Neuronal stem cell (in vitro differentiated cells): ENCODE results near the gene SLC22A7.

Source experiments
- DNase-seq: peaks from one replicate; pipeline ENCODE4 v3.0.0-alpha.2; 2013; ENCODE audit warnings: low spot score
- H2AFZ ChIP-seq: one replicate; pipeline ENCODE4 v1.6.1; 2013; ENCODE audit warnings: mild to moderate bottlenecking, low read length, inconsistent platforms
- H2AK5ac ChIP-seq: 2 replicates; pipeline ENCODE4 v1.6.1; 2013; ENCODE audit warnings: low read depth, mild to moderate bottlenecking, inconsistent platforms, low read length, moderate library complexity, mixed read lengths
- H2BK120ac ChIP-seq: 2 replicates; pipeline ENCODE4 v1.6.1; 2013; ENCODE audit warnings: low read depth, mild to moderate bottlenecking, inconsistent platforms, low read length, moderate library complexity, mixed read lengths
- H2BK12ac ChIP-seq: one replicate; pipeline ENCODE4 v1.6.1; 2013; ENCODE audit warnings: low read length, inconsistent platforms
- H2BK15ac ChIP-seq: 2 replicates; pipeline ENCODE4 v1.6.1; 2013; ENCODE audit warnings: mild to moderate bottlenecking, low read length, inconsistent platforms, mixed read lengths
- H2BK5ac ChIP-seq: one replicate; pipeline ENCODE4 v1.6.1; 2013; ENCODE audit warnings: inconsistent platforms, mild to moderate bottlenecking, low read length, moderate library complexity
- H3K14ac ChIP-seq: one replicate; pipeline ENCODE4 v1.6.1; 2013; ENCODE audit warnings: low read length, inconsistent platforms
- H3K18ac ChIP-seq: 2 replicates; pipeline ENCODE4 v1.6.1; 2013; ENCODE audit warnings: low read length, inconsistent platforms
- H3K23ac ChIP-seq: 2 replicates; pipeline ENCODE4 v1.6.1; 2013; ENCODE audit warnings: low read depth, mild to moderate bottlenecking, mixed read lengths, low read length, inconsistent platforms; ENCODE audit not compliant: poor library complexity
- H3K27ac ChIP-seq: replicated peaks from 3 replicates; pipeline ENCODE4 v1.5.1; 2013; ENCODE audit warnings: low read length, inconsistent platforms
- H3K27me3 ChIP-seq, 3 experiments: 2 replicates each; pipeline ENCODE4 v1.6.1; 2013; ENCODE audit warnings: low read length in 3 of 3, mild to moderate bottlenecking in 2 of 3, inconsistent platforms in 1 of 3, low read depth in 1 of 3, mixed read lengths in 1 of 3, moderate library complexity in 1 of 3; ENCODE audit not compliant: control insufficient read depth in 3 of 3, insufficient read depth in 3 of 3
- H3K36me3 ChIP-seq, 2 donors: replicated peaks in 1 of 2; 2 replicates each; pipeline ENCODE4 v1.6.1; 2013; ENCODE audit warnings: low read length in 2 of 2; ENCODE audit not compliant: control insufficient read depth in 2 of 2, insufficient read depth in 2 of 2
- H3K4ac ChIP-seq: 2 replicates; pipeline ENCODE4 v1.6.1; 2013; ENCODE audit warnings: inconsistent platforms, mild to moderate bottlenecking, low read length, moderate library complexity
- H3K4me1 ChIP-seq, 2 donors: 1 replicate in 1 of 2; 2 replicates in 1 of 2; pipeline ENCODE4 v1.6.1; 2013; ENCODE audit warnings: low read length in 2 of 2, low read depth in 1 of 2; ENCODE audit not compliant: control insufficient read depth in 2 of 2, insufficient read depth in 1 of 2
- H3K4me2 ChIP-seq: one replicate; pipeline ENCODE4 v1.6.1; 2013; ENCODE audit warnings: mild to moderate bottlenecking, low read length, inconsistent platforms; ENCODE audit not compliant: insufficient read depth, poor library complexity, severe bottlenecking
- H3K4me3 ChIP-seq, 2 donors: 2 replicates each; pipeline ENCODE4 v1.5.1; 2013; ENCODE audit warnings: low read length in 2 of 2, mild to moderate bottlenecking in 2 of 2, inconsistent platforms in 1 of 2, moderate library complexity in 1 of 2
- H3K79me1 ChIP-seq: one replicate; pipeline ENCODE4 v1.6.1; 2013; ENCODE audit warnings: low read depth, mild to moderate bottlenecking, inconsistent platforms, low read length, moderate library complexity
- H3K9ac ChIP-seq: one replicate; pipeline ENCODE4 v1.6.1; 2013; ENCODE audit warnings: mild to moderate bottlenecking, low read depth, low read length, inconsistent platforms; ENCODE audit not compliant: poor library complexity
- H3K9me3 ChIP-seq, 2 donors: replicated peaks in 1 of 2; 2 replicates each; pipeline versions ENCODE3 to v1.6.1; 2013; ENCODE audit warnings: low read length in 2 of 2, mild to moderate bottlenecking in 2 of 2, inconsistent platforms in 1 of 2, low read depth in 1 of 2, mixed read lengths in 1 of 2, moderate library complexity in 1 of 2; ENCODE audit not compliant: control insufficient read depth in 2 of 2, insufficient read depth in 1 of 2
- H4K8ac ChIP-seq: one replicate; pipeline ENCODE4 v1.6.1; 2013; ENCODE audit warnings: low read depth, mild to moderate bottlenecking, inconsistent platforms, low read length, moderate library complexity
- H4K91ac ChIP-seq: one replicate; pipeline ENCODE4 v1.6.1; 2013; ENCODE audit warnings: low read length, low read depth, mild to moderate bottlenecking, inconsistent platforms; ENCODE audit not compliant: poor library complexity
- WGBS, 2 donors: extraction: QIAGEN DNeasy Blood & Tissue Kit; methylation state at CpG; one replicate each; pipeline ENCODE4 v1.1.7; 2013; ENCODE audit warnings: missing lambda C conversion rate in 2 of 2, mixed read lengths in 1 of 2; ENCODE audit not compliant: insufficient read length in 2 of 2, insufficient replicate concordance in 1 of 2; ENCODE audit errors: extremely low coverage in 2 of 2; 5-methylcytosine and 5-hydroxymethylcytosine counted together

Gene SLC22A7

GRCh38 chr6:43262780-43263313, 35.2 kb upstream of the SLC22A7 start:
- Histone ChIP-seq H4K91ac (no peak overlapping the region), H2BK12ac (peak overlapping the region; percentile 34), H2BK5ac (no peak overlapping the region), H3K23ac (peak overlapping the region; percentile 61), H3K14ac (no peak overlapping the region), H2AK5ac (no peak overlapping the region), H3K4me2 (no peak overlapping the region), H2BK15ac (peak overlapping the region; percentile 0), H3K4me1 (peaks cover 5 to 7% of the 10 kb centered on the region in 2 donors), H3K9me3 (no peaks in the 10 kb centered on the region), H2AFZ (peak overlapping the region; percentile 55), H3K18ac (no peak overlapping the region), H3K79me1 (no peaks in the 10 kb centered on the region), H3K27me3 (no peaks in the 10 kb centered on the region), H2BK120ac (no peak overlapping the region), H3K4ac (no peak overlapping the region), H3K9ac (peak overlapping the region; percentile 78), H3K4me3 (no peak overlapping the region), H3K27ac (no peak overlapping the region), H4K8ac (no peak overlapping the region), H3K36me3 (peaks cover under 1 to 3% of the 10 kb centered on the region in 2 donors)
- no CpG with 5 or more reads among the region's 39 CpGs for WGBS, 2 donors
- DNase-seq, result no peak

- WGBS, 2 donors, result no CpG with 5 or more reads among the region's 12 CpGs
Measured at GRCh38 chr6:43263314-43264178, 34.5 kb upstream of the SLC22A7 start.

GRCh38 chr6:43264599-43265145, 33.4 kb upstream of the SLC22A7 start:
- Histone ChIP-seq H4K8ac (no peak overlapping the region), H2BK15ac (no peak overlapping the region), H2AFZ (no peak overlapping the region), H3K4me1 (peaks cover 11 to 14% of the 10 kb centered on the region in 2 donors), H3K18ac (peak overlapping the region; percentile 6), H3K23ac (peak overlapping the region; percentile 6), H3K27ac (no peak overlapping the region), H3K4me2 (no peak overlapping the region), H3K14ac (no peak overlapping the region), H3K4me3 (no peak overlapping the region), H3K4ac (no peak overlapping the region), H3K9ac (no peak overlapping the region), H3K9me3 (no peaks in the 10 kb centered on the region), H2BK12ac (no peak overlapping the region), H3K79me1 (no peaks in the 10 kb centered on the region), H3K36me3 (no peaks in the 10 kb centered on the region), H2AK5ac (no peak overlapping the region), H2BK120ac (no peak overlapping the region), H4K91ac (no peak overlapping the region), H2BK5ac (no peak overlapping the region), H3K27me3 (peaks cover 0 to 4% (median 0%) of the 10 kb centered on the region in 3 experiments)
- WGBS, 2 donors, result no CpG with 5 or more reads among the region's 5 CpGs
- DNase-seq, result no peak

More at GRCh38 chr6:43263314-43264178, 34.5 kb upstream of the SLC22A7 start:
- H2BK15ac ChIP-seq, result peak overlapping the region; percentile 0
- H3K4me2 ChIP-seq, result no peak overlapping the region
- peaks cover 0 to 3% of the 10 kb centered on the region in 2 donors for H3K36me3 ChIP-seq
- peak overlapping the region in 1 of 2 donors; percentile 1 for H3K4me3 ChIP-seq
- peaks cover 5 to 14% of the 10 kb centered on the region in 2 donors for H3K4me1 ChIP-seq
- no peak overlapping the region for H2BK12ac ChIP-seq
- H3K9me3 ChIP-seq, result no peaks in the 10 kb centered on the region
- H3K4ac ChIP-seq, result no peak overlapping the region
- H3K18ac ChIP-seq, result no peak overlapping the region
- H2BK120ac ChIP-seq, result no peak overlapping the region
- H2AK5ac ChIP-seq, result no peak overlapping the region
- no peaks in the 10 kb centered on the region for H3K27me3 ChIP-seq
- no peak overlapping the region for H4K8ac ChIP-seq
- H3K79me1 ChIP-seq, result no peaks in the 10 kb centered on the region
- H3K27ac ChIP-seq, result no peak overlapping the region
- no peak for DNase-seq
- no peak overlapping the region for H4K91ac ChIP-seq
- H3K14ac ChIP-seq, result no peak overlapping the region
- H3K9ac ChIP-seq, result peak overlapping the region; percentile 17
- peak overlapping the region; percentile 55 for H2AFZ ChIP-seq
- no peak overlapping the region for H3K23ac ChIP-seq
- H2BK5ac ChIP-seq, result no peak overlapping the region

GRCh38 chr6:43265564-43265963, 32.5 kb upstream of the SLC22A7 start:
- no peaks in the 10 kb centered on the region for H3K9me3 ChIP-seq
- no CpG with 5 or more reads among the region's 6 CpGs for WGBS, 2 donors
- H4K8ac ChIP-seq, result no peak overlapping the region
- H2BK5ac ChIP-seq, result no peak overlapping the region
- no peak overlapping the region for H2BK12ac ChIP-seq
- no peak overlapping the region for H2AFZ ChIP-seq
- DNase-seq, result no peak
- H3K4me2 ChIP-seq, result no peak overlapping the region
- no peak overlapping the region for H3K27ac ChIP-seq
- peak overlapping the region; percentile 47 for H3K14ac ChIP-seq
- H3K4ac ChIP-seq, result no peak overlapping the region
- no peak overlapping the region for H2BK120ac ChIP-seq
- H3K23ac ChIP-seq, result no peak overlapping the region
- H4K91ac ChIP-seq, result no peak overlapping the region
- no peak overlapping the region for H2BK15ac ChIP-seq
- peaks cover 14 to 19% of the 10 kb centered on the region in 2 donors for H3K4me1 ChIP-seq
- no peaks in the 10 kb centered on the region for H3K36me3 ChIP-seq
- H3K9ac ChIP-seq, result no peak overlapping the region
- no peaks in the 10 kb centered on the region for H3K79me1 ChIP-seq
- no peak overlapping the region for H3K4me3 ChIP-seq
- peaks cover 0 to 4% (median 0%) of the 10 kb centered on the region in 3 experiments for H3K27me3 ChIP-seq
- no peak overlapping the region for H3K18ac ChIP-seq
- H2AK5ac ChIP-seq, result no peak overlapping the region
